Cardiac fibroblast (primary cell): ENCODE results near the gene LRFN2.

Source experiments
- DNase-seq, 2 donors: peaks; one replicate each; pipeline versions ENCODE4 v3.0.0 to v3.0.0-alpha.2; 2010; ENCODE audit warnings: low read depth in 2 of 2
- H3K4me3 ChIP-seq, 2 donors: replicated peaks in 1 of 2; 1 replicate in 1 of 2; 2 replicates in 1 of 2; pipeline ENCODE4 v1.5.1; 2011; ENCODE audit warnings: low read depth in 2 of 2, low read length in 2 of 2, mild to moderate bottlenecking in 2 of 2, moderate library complexity in 1 of 2
- CTCF ChIP-seq: IDR thresholded peaks from one replicate; pipeline ENCODE4 v1.5.1; 2011; ENCODE audit warnings: low read depth, mild to moderate bottlenecking, low read length, inconsistent platforms

The LRFN2 gene

GRCh38 chr6:40436685-40437604, 150.2 kb downstream of the LRFN2 start:
- DNase-seq = no peak
- no peak overlapping the region for H3K4me3 ChIP-seq
- no peak for TF ChIP-seq CTCF

- H3K4me3 ChIP-seq = no peak overlapping the region
- DNase-seq = no peak
- TF ChIP-seq CTCF = no peak
Measured at GRCh38 chr6:40432982-40433381, 154.2 kb downstream of the LRFN2 start.

GRCh38 chr6:40431706-40432105, 155.5 kb downstream of the LRFN2 start:
- no peak overlapping the region for H3K4me3 ChIP-seq
- TF ChIP-seq CTCF = no peak
- DNase-seq = no peak

- TF ChIP-seq CTCF = no peak
- no peak overlapping the region for H3K4me3 ChIP-seq
Measured at GRCh38 chr6:40427196-40427595, 160.0 kb downstream of the LRFN2 start.

GRCh38 chr6:40426346-40427066, 160.7 kb downstream of the LRFN2 start:
- TF ChIP-seq CTCF = no peak
- H3K4me3 ChIP-seq = no peak overlapping the region
- no peak for DNase-seq

More at GRCh38 chr6:40427196-40427595, 160.0 kb downstream of the LRFN2 start:
- no peak for DNase-seq

- TF ChIP-seq CTCF = no peak
- no peak overlapping the region for H3K4me3 ChIP-seq
- DNase-seq = no peak
Measured at GRCh38 chr6:40425192-40425919, 161.8 kb downstream of the LRFN2 start.
